ENCODE results near the gene TBC1D19.

- no peak for TF ChIP-seq POLR2AphosphoS5 (IDR thresholded peaks at IDR 0.05; ENCODE audit: low read depth, low read length)
- no peak for TF ChIP-seq SIN3A (IDR thresholded peaks at IDR 0.05; ENCODE audit: borderline replicate concordance, insufficient read depth, low read length)
Measured at GRCh38 chr4:26737385-26737784, 153.5 kb downstream of the TBC1D19 start.

Data from PFSK-1 (cell line).